GM21390 (cell line): ENCODE data around the gene RPS6KA2.
A peak's percentile ranks its signal among the peaks of the same experiment; 100 is the strongest.

ENCODE experiments used
- ATAC-seq: cut with Tn5 transposase; IDR thresholded peaks from one replicate; pipeline ENCODE4 v1.9.1; 2021; ENCODE audit not compliant: unreplicated experiment

The RPS6KA2 gene

GRCh38 chr6:166436195-166437139 is 190.6 kb downstream of the RPS6KA2 start:
- ATAC-seq, result no peak

- ATAC-seq, result no peak
Measured at GRCh38 chr6:166435574-166435973, 191.5 kb downstream of the RPS6KA2 start.

GRCh38 chr6:166434336-166434735 is 192.7 kb downstream of the RPS6KA2 start:
- ATAC-seq, result no peak

- ATAC-seq, result no peak
Measured at GRCh38 chr6:166433096-166433495, 194.0 kb downstream of the RPS6KA2 start.

- no peak for ATAC-seq
Measured at GRCh38 chr6:166430269-166430668, 196.8 kb downstream of the RPS6KA2 start.

- ATAC-seq, result no peak
Measured at GRCh38 chr6:166424431-166424830, 202.6 kb downstream of the RPS6KA2 start.

GRCh38 chr6:166423781-166424180 is 203.3 kb downstream of the RPS6KA2 start:
- no peak for ATAC-seq

- no peak for ATAC-seq
Measured at GRCh38 chr6:166423051-166423745, 203.9 kb downstream of the RPS6KA2 start.

GRCh38 chr6:166422201-166422940 is 204.7 kb downstream of the RPS6KA2 start:
- ATAC-seq, result no peak

GRCh38 chr6:166420351-166420750 is 206.7 kb downstream of the RPS6KA2 start:
- ATAC-seq, result no peak

- ATAC-seq, result peak; percentile 17
Measured at GRCh38 chr6:166419717-166420116, 207.3 kb downstream of the RPS6KA2 start.

GRCh38 chr6:166419286-166419685 is 207.8 kb downstream of the RPS6KA2 start:
- peak; percentile 98 for ATAC-seq

- ATAC-seq, result no peak
Measured at GRCh38 chr6:166418691-166419143, 208.3 kb downstream of the RPS6KA2 start.

GRCh38 chr6:166417285-166417691 is 209.8 kb downstream of the RPS6KA2 start:
- ATAC-seq, result peak; percentile 41

GRCh38 chr6:166415833-166416347 is 211.2 kb downstream of the RPS6KA2 start:
- no peak for ATAC-seq

- no peak for ATAC-seq
Measured at GRCh38 chr6:166415306-166415705, 211.7 kb downstream of the RPS6KA2 start.

- ATAC-seq, result no peak
Measured at GRCh38 chr6:166413491-166413951, 213.5 kb downstream of the RPS6KA2 start.

GRCh38 chr6:166412911-166413384 is 214.1 kb downstream of the RPS6KA2 start:
- ATAC-seq, result no peak

- no peak for ATAC-seq
Measured at GRCh38 chr6:166412156-166412910, 214.7 kb downstream of the RPS6KA2 start.

- ATAC-seq, result no peak
Measured at GRCh38 chr6:166411721-166412151, 215.3 kb downstream of the RPS6KA2 start.
